Stimulated activated CD8-positive, alpha-beta memory T cell treated with anti-CD3 and anti-CD28 coated beads, Interleukin-2, amount 100 ng/mL, for 1 hour (primary cell): ENCODE measurements around the gene SLK.

Experiments used
- DNase-seq, 2 donors: peaks; one replicate each; pipeline ENCODE4 v3.0.0-alpha.2; 2020; ENCODE audit warnings: low read depth in 2 of 2

SLK gene

DNA sequence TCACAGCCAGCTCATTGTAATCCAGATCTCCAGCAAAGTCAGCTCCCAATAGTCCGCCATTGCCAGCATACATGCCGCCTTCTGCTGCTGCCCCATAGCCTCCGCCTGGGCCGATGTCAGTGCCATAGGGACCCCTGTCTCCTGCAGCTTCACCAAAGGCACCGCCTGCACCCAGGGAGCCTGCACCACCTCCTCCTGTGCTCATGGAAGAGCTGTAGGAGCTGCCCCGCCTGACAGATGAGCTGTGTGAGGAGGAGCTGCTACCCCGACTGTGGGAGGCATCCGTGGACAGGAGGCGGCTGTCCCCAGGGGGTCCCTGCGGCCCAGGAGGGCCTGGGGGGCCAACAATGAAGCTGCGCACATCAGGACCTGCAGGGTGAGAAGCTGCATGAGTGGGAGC, 67.0 kb downstream of the SLK start:
- no peak for DNase-seq

GRCh38 chr10:104034401-104035193, 67.7 kb downstream of the SLK start:
- DNase-seq = no peak

DNA sequence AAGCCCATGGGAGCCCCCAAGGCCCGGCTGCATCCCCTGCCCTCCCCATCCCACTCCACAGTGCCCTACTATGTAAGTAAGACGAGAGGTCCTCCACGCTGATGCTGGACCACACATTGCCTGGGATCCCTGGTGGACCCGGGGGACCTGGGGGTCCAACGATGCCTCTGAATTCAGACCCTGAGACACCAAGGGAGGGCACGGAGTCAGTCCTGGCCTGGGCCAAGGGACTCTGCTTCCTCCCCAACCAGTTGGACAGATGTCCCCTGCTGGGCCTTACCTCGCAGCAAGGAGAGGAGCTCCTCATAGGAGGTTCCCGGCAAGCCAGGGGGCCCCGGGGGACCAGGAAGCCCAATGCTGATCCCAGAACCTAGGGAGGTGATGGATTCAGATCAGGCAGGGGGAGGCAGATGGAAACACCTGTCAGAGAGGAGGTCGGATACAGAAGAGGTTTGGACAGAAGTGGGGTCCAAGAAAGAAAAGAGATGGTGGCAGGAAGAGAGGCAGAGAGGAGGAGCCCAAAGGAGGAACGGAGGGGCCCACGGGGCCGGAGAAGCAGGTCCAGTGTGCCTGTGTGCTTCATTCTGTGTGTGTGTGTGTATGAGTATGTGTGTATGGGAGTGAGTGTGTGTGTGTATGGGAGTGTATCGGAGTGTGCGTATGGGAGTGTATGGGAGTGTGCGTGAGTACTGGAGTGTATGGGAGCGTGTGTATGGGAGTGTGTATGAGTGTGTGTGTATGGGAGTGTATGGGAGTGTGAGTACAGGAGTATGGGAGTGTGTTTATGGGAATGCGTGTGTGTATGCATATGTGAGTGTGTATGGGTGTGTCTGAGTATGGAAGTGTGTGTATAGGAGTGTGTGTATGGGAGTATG, 68.5 kb downstream of the SLK start:
- DNase-seq = no peak

- DNase-seq = no peak
Measured at GRCh38 chr10:104036069-104036384, 69.1 kb downstream of the SLK start.

GRCh38 chr10:104036518-104037260, 69.7 kb downstream of the SLK start:
- no peak for DNase-seq

DNA sequence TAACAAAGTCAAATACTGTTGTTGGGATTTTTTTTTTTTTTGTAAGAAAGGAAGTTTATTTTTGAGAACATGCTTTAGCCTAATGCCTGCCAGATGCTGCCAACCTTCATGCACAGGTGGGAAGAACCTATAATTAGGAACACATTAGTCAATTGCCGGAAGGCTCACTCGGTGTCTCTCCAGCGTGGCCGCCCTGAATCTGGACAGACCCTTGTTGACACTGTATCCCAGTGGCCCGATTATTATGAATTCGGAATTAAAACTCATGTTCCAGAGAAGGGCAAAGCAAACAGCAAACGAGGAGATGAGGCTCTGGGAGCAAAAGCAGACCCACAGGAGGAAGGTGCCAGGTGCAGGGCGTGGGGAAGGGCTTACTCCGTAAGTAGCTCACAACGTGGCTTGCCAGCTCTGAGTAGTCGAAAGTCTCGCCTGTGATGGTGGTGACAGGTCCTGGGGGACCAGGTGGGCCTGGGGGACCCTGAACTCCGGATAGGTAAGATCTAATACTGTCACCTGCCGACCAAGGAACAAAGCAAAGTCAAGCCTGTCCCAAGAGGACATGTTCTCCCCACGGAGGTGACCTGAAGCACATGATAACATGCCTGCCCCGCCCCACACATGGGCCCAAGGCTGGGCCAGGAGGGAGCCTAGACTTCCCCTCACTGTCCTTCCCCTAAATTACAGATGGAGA, 70.5 kb downstream of the SLK start:
- no peak for DNase-seq

DNA sequence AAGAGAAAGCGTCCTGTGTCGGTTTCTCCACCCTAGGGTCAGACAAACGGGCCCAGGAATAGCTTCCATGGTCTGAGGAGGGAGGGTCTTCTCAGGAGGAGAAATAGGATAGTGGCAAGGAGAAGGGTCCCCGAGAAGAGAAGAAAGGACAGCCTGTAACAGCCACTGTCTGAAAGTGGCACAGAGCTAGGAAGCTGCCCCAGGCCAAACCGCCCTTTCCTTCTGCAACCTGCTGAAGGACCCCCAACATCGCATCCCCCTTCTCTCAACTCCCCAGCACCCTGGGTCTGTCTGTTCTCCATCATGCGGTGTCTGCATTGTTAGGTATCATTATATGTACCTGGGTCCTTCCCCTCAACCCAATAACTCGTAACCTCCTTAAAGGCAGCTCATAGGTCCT, 71.6 kb downstream of the SLK start:
- no peak for DNase-seq

GRCh38 chr10:104038958-104039752, 72.2 kb downstream of the SLK start:
- no peak for DNase-seq

DNA sequence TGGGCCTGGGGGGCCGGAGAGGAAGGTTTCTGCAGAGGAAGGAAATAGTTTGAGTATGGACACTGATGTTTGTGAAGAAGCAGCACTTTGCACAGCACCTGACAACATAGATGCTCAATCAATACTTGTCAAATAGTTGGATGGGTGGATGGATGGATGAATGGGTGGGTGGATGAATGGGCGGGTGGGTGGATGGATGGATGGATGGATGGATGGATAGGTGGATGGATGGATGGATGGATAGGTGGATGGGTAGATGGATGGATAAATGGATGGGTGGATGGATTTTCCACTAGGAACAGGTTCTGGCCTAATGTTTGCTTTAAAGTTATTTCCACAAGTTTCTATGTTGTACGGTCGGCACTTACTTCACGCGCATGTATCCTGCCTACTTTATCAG, 73.4 kb downstream of the SLK start:
- DNase-seq = no peak

GRCh38 chr10:104040862-104041789, 74.2 kb downstream of the SLK start:
- no peak for DNase-seq

- no peak for DNase-seq
Measured at GRCh38 chr10:104041891-104042535, 75.1 kb downstream of the SLK start.

GRCh38 chr10:104043185-104043830, 76.4 kb downstream of the SLK start:
- no peak for DNase-seq

DNA sequence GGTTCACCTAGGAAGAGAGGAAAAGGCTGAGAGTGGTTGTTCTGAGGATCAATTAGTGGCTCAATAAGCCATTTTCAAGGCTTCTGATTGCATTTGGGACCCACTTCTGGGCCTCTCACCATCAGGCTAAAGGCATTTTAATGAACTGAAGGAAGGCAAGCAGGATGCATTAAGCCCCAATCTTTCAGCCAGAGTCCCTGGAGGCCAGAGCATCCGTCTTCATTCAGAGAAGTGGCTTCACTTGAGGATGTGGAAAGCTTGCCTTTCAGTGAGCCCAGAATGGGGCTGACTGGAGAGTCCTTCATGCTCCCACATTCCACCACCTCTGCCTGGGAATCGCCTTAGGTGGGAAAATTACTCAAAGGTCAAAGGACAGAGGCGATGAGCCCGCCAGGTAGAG, 76.9 kb downstream of the SLK start:
- DNase-seq = no peak

GRCh38 chr10:104045151-104046089, 78.5 kb downstream of the SLK start:
- no peak for DNase-seq

- DNase-seq = no peak
Measured at GRCh38 chr10:104046651-104047050, 79.7 kb downstream of the SLK start.

GRCh38 chr10:104049504-104050250, 82.7 kb downstream of the SLK start:
- no peak for DNase-seq

DNA sequence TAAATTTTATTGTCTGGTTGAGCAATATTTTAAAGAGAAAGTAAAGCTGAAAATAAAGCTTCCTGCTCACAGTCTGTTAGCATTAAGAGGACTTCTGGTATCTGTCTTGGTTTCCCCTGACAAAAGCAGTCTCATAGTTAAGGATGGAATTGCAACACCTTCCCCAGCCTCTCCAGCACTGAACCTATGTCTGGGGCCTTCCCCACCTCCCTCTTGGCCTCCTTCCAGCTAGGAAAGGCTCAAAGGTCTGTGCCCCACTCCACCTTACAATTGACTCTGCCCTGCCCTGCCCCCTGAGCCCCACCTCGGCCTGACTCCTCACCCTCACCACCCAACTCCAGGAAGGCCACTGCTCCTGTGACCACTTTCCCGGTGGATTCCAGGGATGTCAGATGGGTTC, 85.5 kb downstream of the SLK start:
- no peak for DNase-seq
